Fibroblast of the aortic adventitia (primary cell): ENCODE data around the gene NDUFB7. TPM values are rescaled to one million over a fixed set of nuclear protein-coding genes. Genes with fewer than 3 reads are reported as not detected.
"Not testable (repeated sequence)": the region's sequence is repeated elsewhere in the genome, so short reads cannot be mapped to it uniquely, and the experiment has no call there.

Experiments
- DNase-seq: peaks from one replicate; pipeline ENCODE4 v3.0.0-alpha.2; 2010; ENCODE audit warnings: low read depth
- H3K4me3 ChIP-seq: 2 replicates; pipeline ENCODE4 v1.5.1; 2011; ENCODE audit warnings: low read depth, mild to moderate bottlenecking, control low read depth, low read length, moderate library complexity
- total RNA-seq: library from RNA; depleted of rRNA; stranded (reverse); fragments of >200 nt; gene quantifications from 2 replicates; pipeline ENCODE4 v1.2.3, GENCODE V29; 2012; ENCODE audit warnings: low replicate concordance
- TF ChIP-seq, protein P1 (sequence below): IDR thresholded peaks from 2 replicates; pipeline ENCODE4 v1.5.1; 2011; ENCODE audit warnings: mild to moderate bottlenecking, low read length, control low read depth, inconsistent platforms; ENCODE audit not compliant: insufficient read depth

NDUFB7 gene
- total RNA-seq, 1 donor, result 164 TPM

DNA sequence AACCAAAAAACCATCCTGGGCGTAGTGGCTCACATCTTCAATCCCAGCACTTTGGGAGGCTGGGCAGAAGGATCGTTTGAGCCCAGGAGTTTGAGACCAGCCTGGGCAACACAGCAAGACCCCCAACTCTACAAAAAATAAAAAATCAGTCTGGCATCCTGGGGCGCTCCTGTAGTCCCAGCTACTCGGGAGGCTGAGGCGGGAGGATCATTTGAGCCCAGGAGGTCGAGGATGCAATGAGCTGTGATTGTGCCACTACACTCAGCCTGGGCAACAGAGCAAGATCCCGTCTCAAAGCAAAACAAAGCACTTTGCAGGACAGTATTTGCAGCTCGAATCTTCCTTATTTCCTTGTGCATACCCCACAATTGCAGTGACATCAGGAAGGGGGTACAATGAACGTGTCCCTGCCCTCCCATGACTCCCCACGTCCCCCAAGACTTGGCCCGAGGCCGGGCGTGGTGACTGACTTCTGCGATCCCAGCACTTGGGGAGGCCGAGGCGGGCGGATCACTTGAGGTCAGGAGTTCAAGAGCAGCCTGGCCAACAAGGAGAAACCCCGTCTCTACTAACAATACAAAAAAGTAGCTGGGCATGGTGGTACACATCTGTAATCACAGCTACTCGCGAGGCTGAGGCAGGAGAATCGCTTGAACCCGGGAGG lies 870 bp downstream of the NDUFB7 start:
- H3K4me3 ChIP-seq, result peak overlapping the region; percentile 99
- TF ChIP-seq, protein P1, sequence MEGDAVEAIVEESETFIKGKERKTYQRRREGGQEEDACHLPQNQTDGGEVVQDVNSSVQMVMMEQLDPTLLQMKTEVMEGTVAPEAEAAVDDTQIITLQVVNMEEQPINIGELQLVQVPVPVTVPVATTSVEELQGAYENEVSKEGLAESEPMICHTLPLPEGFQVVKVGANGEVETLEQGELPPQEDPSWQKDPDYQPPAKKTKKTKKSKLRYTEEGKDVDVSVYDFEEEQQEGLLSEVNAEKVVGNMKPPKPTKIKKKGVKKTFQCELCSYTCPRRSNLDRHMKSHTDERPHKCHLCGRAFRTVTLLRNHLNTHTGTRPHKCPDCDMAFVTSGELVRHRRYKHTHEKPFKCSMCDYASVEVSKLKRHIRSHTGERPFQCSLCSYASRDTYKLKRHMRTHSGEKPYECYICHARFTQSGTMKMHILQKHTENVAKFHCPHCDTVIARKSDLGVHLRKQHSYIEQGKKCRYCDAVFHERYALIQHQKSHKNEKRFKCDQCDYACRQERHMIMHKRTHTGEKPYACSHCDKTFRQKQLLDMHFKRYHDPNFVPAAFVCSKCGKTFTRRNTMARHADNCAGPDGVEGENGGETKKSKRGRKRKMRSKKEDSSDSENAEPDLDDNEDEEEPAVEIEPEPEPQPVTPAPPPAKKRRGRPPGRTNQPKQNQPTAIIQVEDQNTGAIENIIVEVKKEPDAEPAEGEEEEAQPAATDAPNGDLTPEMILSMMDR, result no peak

DNA sequence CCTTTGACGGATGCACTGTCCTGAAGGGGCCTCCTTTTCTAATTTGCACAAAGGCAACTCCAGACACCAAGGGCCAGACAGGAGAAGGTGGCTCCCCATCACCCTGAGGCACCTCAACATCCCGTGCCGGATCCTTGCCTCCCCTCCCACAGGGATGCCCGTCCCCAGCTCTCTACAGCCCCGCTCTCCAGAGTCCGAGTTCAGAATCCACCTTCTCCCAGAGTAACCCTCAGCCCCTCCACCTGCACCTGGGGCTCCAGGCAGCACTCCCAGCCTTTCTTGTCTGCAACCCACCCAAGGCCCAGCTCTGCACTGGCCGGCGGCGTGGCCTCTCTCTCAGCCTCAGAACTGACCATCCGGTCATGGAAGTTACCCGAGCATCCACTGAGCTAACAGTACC lies 4.8 kb downstream of the NDUFB7 start:
- DNase-seq, result no peak
- TF ChIP-seq, protein P1, result no peak
- no peak overlapping the region for H3K4me3 ChIP-seq

More for the DNA sequence above, 870 bp downstream of the NDUFB7 start:
- no peak for DNase-seq

DNA sequence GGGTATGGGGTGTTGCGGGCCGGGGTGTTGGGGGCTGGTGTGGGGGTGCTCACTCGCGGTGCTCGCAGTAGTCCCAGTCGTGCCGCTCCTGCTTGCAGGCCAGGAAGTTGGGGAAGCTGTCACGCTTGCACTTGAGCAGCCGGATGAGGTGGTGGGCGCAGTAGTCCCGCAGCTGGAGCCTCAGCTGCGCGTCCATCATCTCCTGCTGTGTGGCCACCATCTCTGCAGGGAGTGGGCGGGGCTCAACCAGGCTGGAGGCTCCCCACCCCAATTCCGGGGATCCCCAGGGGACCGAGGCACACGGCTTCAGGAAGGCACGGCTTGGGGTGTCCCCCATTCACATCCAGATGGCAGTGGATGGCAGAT lies 5.2 kb downstream of the NDUFB7 start:
- TF ChIP-seq, protein P1, result no peak
- DNase-seq, result no peak

DNA sequence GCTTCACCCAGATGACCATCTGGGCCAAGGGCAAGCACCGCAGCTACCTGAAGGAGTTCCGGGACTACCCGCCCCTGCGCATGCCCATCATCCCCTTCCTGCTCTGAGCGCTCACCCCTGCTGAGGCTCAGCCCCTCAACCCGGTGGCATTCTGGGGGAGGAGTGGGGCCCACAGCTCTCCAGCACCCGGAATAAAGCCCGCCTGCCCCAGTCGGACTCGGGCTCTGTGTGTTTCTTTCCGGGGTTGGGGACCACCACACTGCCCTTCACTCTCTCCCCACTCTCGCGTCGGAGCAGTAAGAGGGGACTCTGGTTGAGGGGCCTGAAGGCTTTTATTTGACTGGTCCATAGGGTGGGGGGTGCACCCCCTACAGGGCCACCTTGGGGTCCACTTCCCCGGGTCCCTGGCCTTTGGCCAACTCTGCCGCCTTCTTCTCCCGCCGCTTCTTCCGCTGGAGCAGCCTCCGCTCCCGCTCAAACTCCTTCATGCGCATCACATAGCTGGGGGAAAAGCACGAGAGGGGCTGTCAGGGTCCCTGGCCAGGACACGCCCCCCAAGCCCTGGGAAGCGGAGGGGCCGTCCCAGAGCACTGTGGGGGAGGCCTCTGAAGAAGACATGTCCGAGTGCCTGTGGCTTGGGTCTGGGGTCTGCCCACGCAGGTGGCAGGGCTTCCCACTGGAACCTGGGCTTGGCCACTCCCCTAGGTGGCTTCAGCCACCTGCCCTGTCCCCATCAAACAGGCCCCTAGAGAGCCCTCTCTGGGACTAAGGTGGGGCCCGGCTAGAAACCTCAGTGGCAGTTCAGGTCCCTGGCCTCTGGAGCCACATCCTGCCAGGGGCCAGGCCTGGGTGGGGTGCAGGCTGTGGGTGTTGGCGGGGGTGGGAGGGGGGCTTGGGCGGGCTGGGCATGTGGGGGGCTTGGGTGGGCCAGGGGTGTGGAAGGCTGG lies 5.8 kb downstream of the NDUFB7 start:
- H3K4me3 ChIP-seq, result no peak overlapping the region

More for the DNA sequence above, 5.2 kb downstream of the NDUFB7 start:
- H3K4me3 ChIP-seq, result no peak overlapping the region

DNA sequence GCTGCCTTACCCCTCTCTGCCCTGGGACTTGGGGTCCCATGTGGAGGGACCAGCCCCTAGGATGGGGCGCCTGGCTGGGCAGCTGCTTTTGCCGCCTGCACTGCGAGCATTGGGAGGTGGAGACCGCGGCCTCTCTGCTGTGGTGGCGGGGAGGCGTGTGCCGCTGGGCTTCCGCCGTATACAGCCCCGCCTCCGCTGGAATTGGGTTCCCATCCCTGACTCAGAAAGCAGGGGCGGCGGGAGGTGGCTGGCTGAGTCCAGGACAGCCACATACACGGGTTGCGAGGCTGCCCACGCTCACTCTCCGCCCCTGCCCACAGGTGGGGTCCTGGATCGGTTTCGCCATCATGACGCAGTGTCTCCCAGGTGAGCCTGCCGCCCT lies 6.6 kb downstream of the NDUFB7 start:
- TF ChIP-seq, protein P1, result no peak
- no peak for DNase-seq
- no peak overlapping the region for H3K4me3 ChIP-seq

More for the DNA sequence above, 5.8 kb downstream of the NDUFB7 start:
- DNase-seq, result no peak
- TF ChIP-seq, protein P1, result no peak

DNA sequence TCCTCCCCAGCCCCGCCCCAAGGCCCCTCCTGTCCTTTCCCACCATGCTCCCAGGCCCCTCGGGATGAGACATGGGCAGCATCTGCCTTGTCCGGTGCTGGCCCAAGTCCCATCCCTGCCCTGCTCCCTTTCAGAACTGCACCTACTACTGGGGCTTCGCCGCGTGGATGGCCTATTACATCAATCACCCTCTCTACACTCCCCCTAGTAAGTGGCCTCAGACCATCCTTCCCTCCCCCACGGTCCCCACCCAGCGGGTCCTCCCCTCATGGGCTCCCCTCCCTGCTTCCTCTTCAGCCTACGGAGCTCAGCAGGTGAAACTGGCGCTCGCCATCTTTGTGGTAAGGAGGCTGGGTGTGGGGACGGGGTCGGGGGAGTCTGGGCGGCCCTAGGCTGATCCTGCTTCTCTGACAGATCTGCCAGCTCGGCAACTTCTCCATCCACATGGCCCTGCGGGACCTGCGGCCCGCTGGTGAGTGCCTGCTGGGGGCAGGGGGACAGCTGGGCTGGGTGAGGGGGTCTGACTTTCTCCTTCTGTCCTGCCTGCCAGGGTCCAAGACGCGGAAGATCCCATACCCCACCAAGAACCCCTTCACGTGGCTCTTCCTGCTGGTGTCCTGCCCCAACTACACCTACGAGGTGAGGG lies 7.1 kb downstream of the NDUFB7 start:
- H3K4me3 ChIP-seq, DNase-seq: not testable (repeated sequence)
